HCT116 (cell line): ENCODE data around the gene DAAM2. TPM values are rescaled to one million over a fixed set of nuclear protein-coding genes. Genes with fewer than 3 reads are reported as not detected.

Source experiments
- ATAC-seq: fragments of 200-7000 bp; cut with Tn5 transposase; 2 replicates; pipeline ENCODE4 v1.9.1; 2020; ENCODE audit warnings: mild to moderate bottlenecking, moderate library complexity
- BruUV-seq: library from RNA; stranded (reverse); fragments of 400-500 nt; replicated peaks from 2 replicates; lab custom pipeline; 2021; lab: Mats Ljungman, UMichigan
- CTCF ChIA-PET: fragments of 300-600 bp; sonication (Branson Sonifier 250); formaldehyde crosslinking; loops from one replicate; lab custom pipeline; 2021; ENCODE audit warnings: antibody characterized with exemption; lab: Charles Lee
- POLR2A ChIA-PET: fragments of 300-600, 350-600 bp; sonication (Branson Sonifier 250); formaldehyde crosslinking; loops from one replicate; lab custom pipeline; 2021; ENCODE audit warnings: antibody characterized with exemption; lab: Charles Lee
- RAD21 ChIA-PET, 2 experiments: fragments of 300-600 bp; sonication (Branson Sonifier 250); formaldehyde crosslinking; loops; one replicate each; lab custom pipeline; 2023; ENCODE audit warnings: low total read pairs in 2 of 2; ENCODE audit not compliant: uncharacterized antibody in 2 of 2, unreplicated experiment in 2 of 2, low non-redundant PET in 1 of 2; lab: Charles Lee
- DNase-seq: peaks from one replicate; pipeline ENCODE4 v3.0.0-alpha.2; 2010; ENCODE audit warnings: low read depth, low spot score
- H2AFZ ChIP-seq: fragments of 200-600 bp; shearing (Covaris generic), sonication (generic); 2 replicates; pipeline ENCODE4 v1.6.1; 2017; ENCODE audit warnings: low read depth, mixed run types, mixed read lengths, antibody characterized with exemption, low read length; ENCODE audit not compliant: poor library complexity, severe bottlenecking
- H3K27ac ChIP-seq: 2 replicates; pipeline ENCODE4 v1.5.1; 2012; ENCODE audit warnings: low read depth, low read length
- H3K27me3 ChIP-seq: fragments of 200-600 bp; sonication (generic); 2 replicates; pipeline ENCODE4 v1.6.1; 2016; ENCODE audit warnings: mixed run types, low read length, mixed read lengths; ENCODE audit not compliant: insufficient read depth
- H3K36me3 ChIP-seq, 2 experiments: fragments of 200-500 bp in 1 of 2; fragments of 200-600 bp in 1 of 2; sonication (Bioruptor generic) in 1 of 2; sonication (generic) in 1 of 2; 2 replicates each; pipeline versions ENCODE4 v1.5.1 to v1.6.1; 2014 to 2016; ENCODE audit warnings: low read length in 2 of 2, inconsistent platforms in 1 of 2, mixed read lengths in 1 of 2, mixed run types in 1 of 2; ENCODE audit not compliant: insufficient read depth in 2 of 2, control insufficient read depth in 1 of 2
- H3K4me1 ChIP-seq, 2 experiments: fragments of 200-600 bp in 1 of 2; sonication (generic) in 1 of 2; 2 replicates each; pipeline versions ENCODE4 v1.5.1 to v1.6.1; 2012 to 2017; ENCODE audit warnings: low read length in 2 of 2, inconsistent platforms in 1 of 2, mild to moderate bottlenecking in 1 of 2, mixed read lengths in 1 of 2, mixed run types in 1 of 2, moderate library complexity in 1 of 2; ENCODE audit not compliant: insufficient read depth in 2 of 2, control insufficient read depth in 1 of 2
- H3K4me2 ChIP-seq: fragments of 200-600 bp; sonication (generic); 2 replicates; pipeline ENCODE4 v1.6.1; 2017; ENCODE audit warnings: mixed run types, low read length, mixed read lengths
- H3K4me3 ChIP-seq, 2 experiments: fragments of 200-600 bp in 1 of 2; sonication (generic) in 1 of 2; replicated peaks in 1 of 2; 2 replicates each; pipeline ENCODE4 v1.5.1; 2011 to 2016; ENCODE audit warnings: low read length in 2 of 2, control low read depth in 1 of 2, low read depth in 1 of 2, mild to moderate bottlenecking in 1 of 2, mixed read lengths in 1 of 2, mixed run types in 1 of 2
- H3K79me2 ChIP-seq: fragments of 200-600 bp; sonication (generic); 2 replicates; pipeline ENCODE4 v1.6.1; 2017; ENCODE audit warnings: mild to moderate bottlenecking, mixed run types, low read length, moderate library complexity, mixed read lengths; ENCODE audit not compliant: insufficient read depth
- H3K9ac ChIP-seq: fragments of 200-600 bp; sonication (generic); 2 replicates; pipeline ENCODE4 v1.6.1; 2016; ENCODE audit warnings: low read length, mixed read lengths
- H3K9me2 ChIP-seq: fragments of 200-600 bp; sonication (generic), shearing (Covaris generic); 2 replicates; pipeline ENCODE4 v1.6.1; 2017; ENCODE audit warnings: mixed run types, mild to moderate bottlenecking, moderate library complexity; ENCODE audit not compliant: insufficient read depth
- H3K9me3 ChIP-seq, 2 experiments: fragments of 200-500 bp in 1 of 2; fragments of 200-600 bp in 1 of 2; sonication (Bioruptor generic) in 1 of 2; sonication (generic) in 1 of 2; 2 replicates each; pipeline ENCODE4 v1.6.1; 2014 to 2017; ENCODE audit warnings: low read length in 2 of 2, mixed read lengths in 2 of 2, inconsistent platforms in 1 of 2, low read depth in 1 of 2, mild to moderate bottlenecking in 1 of 2, mixed run types in 1 of 2, moderate library complexity in 1 of 2; ENCODE audit not compliant: control insufficient read depth in 1 of 2, insufficient read depth in 1 of 2
- H4K20me1 ChIP-seq: fragments of 200-600 bp; sonication (generic), shearing (Covaris generic); 2 replicates; pipeline ENCODE4 v1.6.1; 2017; ENCODE audit warnings: mixed run types, mild to moderate bottlenecking, moderate library complexity; ENCODE audit not compliant: insufficient read depth
- CBX3 ChIP-seq: IDR thresholded peaks from 2 replicates; pipeline ENCODE4 v1.6.1; 2012; ENCODE audit warnings: low read depth
- CTCF ChIP-seq, 3 experiments: fragments of 200-600 bp in 1 of 3; sonication (generic) in 1 of 3; IDR thresholded peaks in 2 of 3; conservative IDR thresholded peaks in 1 of 3; 2 replicates each; pipeline ENCODE4 v1.5.1; 2012 to 2017; ENCODE audit warnings: low read depth in 2 of 3, low read length in 2 of 3, antibody characterized with exemption in 1 of 3, borderline replicate concordance in 1 of 3, control low read depth in 1 of 3, mild to moderate bottlenecking in 1 of 3, mixed read lengths in 1 of 3, mixed run types in 1 of 3, moderate library complexity in 1 of 3; ENCODE audit not compliant: insufficient read depth in 1 of 3
- EGR1 ChIP-seq: IDR thresholded peaks from 2 replicates; pipeline ENCODE4 v1.6.1; 2012; ENCODE audit warnings: low read depth
- ELF1 ChIP-seq: IDR thresholded peaks from 2 replicates; pipeline ENCODE4 v1.6.1; 2012; ENCODE audit warnings: low read depth, borderline replicate concordance
- EZH2 ChIP-seq: fragments of 200-600 bp; sonication (generic); IDR thresholded peaks from 2 replicates; pipeline ENCODE4 v1.6.1; 2017; ENCODE audit warnings: antibody characterized with exemption, mixed run types
- EZH2phosphoT487 ChIP-seq: fragments of 200-600 bp; IDR thresholded peaks from 2 replicates; pipeline ENCODE4 v1.6.1; 2018; ENCODE audit warnings: antibody characterized with exemption, borderline replicate concordance
- FOSL1 ChIP-seq: IDR thresholded peaks from 2 replicates; pipeline ENCODE4 v1.6.1; 2012; ENCODE audit warnings: low read depth
- JUND ChIP-seq: IDR thresholded peaks from 2 replicates; pipeline ENCODE4 v1.6.1; 2012
- MAX ChIP-seq: IDR thresholded peaks from 2 replicates; pipeline ENCODE4 v1.6.1; 2012
- POLR2A ChIP-seq: IDR thresholded peaks from 2 replicates; pipeline ENCODE4 v1.7.0; 2011; ENCODE audit warnings: borderline replicate concordance; ENCODE audit not compliant: insufficient read depth, insufficient read length; ENCODE audit errors: extremely low read depth
- POLR2AphosphoS5 ChIP-seq: IDR thresholded peaks from 2 replicates; pipeline ENCODE4 v1.6.1; 2011; ENCODE audit warnings: mild to moderate bottlenecking, low read depth, low read length, moderate library complexity
- RAD21 ChIP-seq: IDR thresholded peaks from 2 replicates; pipeline ENCODE4 v1.6.1; 2012; ENCODE audit warnings: low read depth, mild to moderate bottlenecking
- REST ChIP-seq: IDR thresholded peaks from 2 replicates; pipeline ENCODE4 v1.6.1; 2012; ENCODE audit warnings: low read depth
- SP1 ChIP-seq: IDR thresholded peaks from 2 replicates; pipeline ENCODE4 v1.6.1; 2012; ENCODE audit warnings: low read depth
- SRF ChIP-seq: IDR thresholded peaks from 2 replicates; pipeline ENCODE4 v1.6.1; 2012; ENCODE audit warnings: low read depth
- TCF7L2 ChIP-seq: IDR thresholded peaks from 2 replicates; pipeline ENCODE4 v1.7.0; 2011; ENCODE audit warnings: borderline replicate concordance, inconsistent platforms; ENCODE audit not compliant: insufficient read depth, insufficient read length; ENCODE audit errors: extremely low read depth
- ZBTB33 ChIP-seq: IDR thresholded peaks from 2 replicates; pipeline ENCODE4 v1.6.1; 2011; ENCODE audit warnings: mild to moderate bottlenecking, low read length, moderate library complexity; ENCODE audit not compliant: insufficient replicate concordance; ENCODE audit errors: extremely low read depth
- ZFX ChIP-seq: fragments of 450-650 bp; IDR thresholded peaks from 2 replicates; pipeline ENCODE4 v1.6.1; 2017
- intact Hi-C: fragments of 100-400 bp; cut with micrococcal nuclease; formaldehyde crosslinking; loops from 2 replicates; pipeline ENCODE4 v1.10.0; 2022
- total RNA-seq: library from RNA; stranded (reverse); gene quantifications from one replicate; pipeline ENCODE4 v1.2.1, GENCODE V29; 2021; ENCODE audit not compliant: unreplicated experiment

DAAM2 gene
- total RNA-seq, 1 experiment from 2014 or later: not detected

- H3K4me2 ChIP-seq: no peak overlapping the region
- no peak for ATAC-seq
- BruUV-seq: no TSS peak
- no peak for DNase-seq
- ChIA-PET POLR2A (no interaction called here), RAD21 (no interaction called here), CTCF (no interaction called here)
- H3K79me2 ChIP-seq: no peaks in the 10 kb centered on the region
- peaks cover 4% of the 10 kb centered on the region; the same call in 1 of the 2 replicates for H3K27me3 ChIP-seq
- no peaks in the 10 kb centered on the region for H3K4me1 ChIP-seq
- no peaks in the 10 kb centered on the region for H3K9me3 ChIP-seq
- no peak overlapping the region for H3K9ac ChIP-seq
- intact Hi-C loops: no loop called here
- H3K9me2 ChIP-seq: no peaks in the 10 kb centered on the region
- no peak overlapping the region for H2AFZ ChIP-seq
- H3K4me3 ChIP-seq: no peak overlapping the region
- H3K27ac ChIP-seq: no peak overlapping the region
- no peaks in the 10 kb centered on the region for H4K20me1 ChIP-seq
- no peak for TF ChIP-seq JUND
- TF ChIP-seq MAX: no peak
- TF ChIP-seq ELF1: no peak
- no peak for TF ChIP-seq CBX3
- no peak for TF ChIP-seq ZBTB33
- TF ChIP-seq POLR2A: no peak
- no peak for TF ChIP-seq FOSL1
- no peak for TF ChIP-seq EGR1
- no peak for TF ChIP-seq CTCF (IDR thresholded peaks at IDR 0.05 in 2 of 3, conservative IDR thresholded peaks at IDR 0.05 in 1 of 3; ENCODE audit: borderline replicate concordance in 1 of 3, insufficient read depth in 1 of 3, low read depth in 2 of 3, low read length in 2 of 3)
- no peak for TF ChIP-seq SP1
- TF ChIP-seq SRF: no peak
- no peak for TF ChIP-seq EZH2phosphoT487
- no peak for TF ChIP-seq TCF7L2
- no peak for TF ChIP-seq ZFX
- no peak for TF ChIP-seq RAD21
- no peak for TF ChIP-seq EZH2
- no peak for TF ChIP-seq POLR2AphosphoS5
- TF ChIP-seq REST: no peak
- TF ChIP-seq, all 23 proteins: peak for 0
- H3K36me3 ChIP-seq: no peaks in the 10 kb centered on the region
These were observed 112.9 kb downstream of the DAAM2 start for GRCh38 chr6:39904946-39905639.
